HT-29 (cell line): Measurements from ENCODE around the gene PLD6. TPM values are rescaled to one million over a fixed set of nuclear protein-coding genes. Genes with fewer than 3 reads are reported as not detected.
"Not testable (repeated sequence)": the region's sequence is repeated elsewhere in the genome, so short reads cannot be mapped to it uniquely, and the experiment has no call there.

Source experiments
- DNase-seq: peaks from one replicate; pipeline ENCODE4 v3.0.0-alpha.2; 2015; ENCODE audit warnings: low spot score
- total RNA-seq: library from RNA; depleted of rRNA; stranded (reverse); fragments of >200 nt; shearing (Covaris generic); gene quantifications from 2 replicates; pipeline ENCODE4 v1.2.3, GENCODE V29; 2014

The PLD6 gene
- total RNA-seq, 1 experiment from 2014 or later: 3.5 TPM

DNA sequence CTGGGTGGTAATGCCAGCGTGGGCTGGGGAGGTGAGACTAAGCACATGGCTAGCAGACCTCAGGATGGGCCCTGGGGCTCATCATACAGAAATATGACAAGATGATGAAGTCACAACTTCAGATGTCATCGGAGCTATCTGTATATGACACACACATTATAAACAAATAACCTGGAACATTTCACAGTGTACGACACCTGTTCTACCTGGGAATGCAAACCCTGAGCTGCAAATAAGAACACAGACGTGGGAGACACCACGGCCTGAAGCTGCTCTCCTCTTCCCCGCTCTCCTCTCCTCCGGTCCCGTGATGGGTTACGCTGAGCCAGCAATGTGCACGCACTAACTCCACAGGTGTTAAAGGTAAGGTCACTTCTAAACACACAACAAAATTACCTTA is 4.9 kb downstream of the PLD6 start:
- DNase-seq: no peak

GRCh38 chr17:17200831-17201230 is 5.3 kb downstream of the PLD6 start:
- no peak for DNase-seq

DNA sequence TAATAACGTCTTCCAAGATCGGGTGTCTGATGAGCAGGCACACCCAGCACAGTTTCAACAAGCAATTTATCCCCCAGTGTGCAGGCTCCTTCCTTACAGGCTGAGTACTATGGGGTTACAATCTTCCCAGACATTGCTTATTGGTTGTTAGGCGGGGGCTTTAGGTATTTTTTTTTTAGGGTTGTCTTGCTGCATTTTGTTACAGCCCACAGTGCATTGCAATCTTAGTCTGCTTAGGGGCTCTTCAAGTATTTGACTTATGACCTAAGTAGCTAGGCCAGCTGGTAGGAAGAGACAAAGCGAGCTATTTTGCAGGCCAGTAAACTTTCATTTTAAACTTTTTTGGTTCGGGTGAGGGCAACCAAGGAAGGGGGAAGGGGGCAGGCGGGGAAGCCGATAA is 5.8 kb downstream of the PLD6 start:
- DNase-seq: no peak

DNA sequence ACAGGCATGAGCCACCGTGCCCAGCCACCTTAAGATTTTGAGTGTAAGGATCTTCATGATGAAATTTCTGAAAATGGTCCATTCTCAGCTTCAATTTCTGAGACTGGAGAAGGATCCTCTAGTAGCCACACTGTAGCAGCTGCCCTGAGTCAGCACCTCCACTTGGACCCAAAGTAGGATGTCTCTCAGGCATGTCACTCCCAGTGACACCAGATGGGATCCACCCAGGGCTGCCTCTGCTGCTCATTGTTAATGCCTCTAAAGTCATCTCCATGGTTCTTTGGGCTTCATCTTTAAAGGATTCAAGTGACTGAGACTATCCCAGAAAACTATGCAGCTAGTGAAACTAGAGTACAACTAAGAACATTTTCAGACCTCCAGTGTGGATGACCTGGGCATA is 7.9 kb downstream of the PLD6 start:
- DNase-seq: no peak

DNA sequence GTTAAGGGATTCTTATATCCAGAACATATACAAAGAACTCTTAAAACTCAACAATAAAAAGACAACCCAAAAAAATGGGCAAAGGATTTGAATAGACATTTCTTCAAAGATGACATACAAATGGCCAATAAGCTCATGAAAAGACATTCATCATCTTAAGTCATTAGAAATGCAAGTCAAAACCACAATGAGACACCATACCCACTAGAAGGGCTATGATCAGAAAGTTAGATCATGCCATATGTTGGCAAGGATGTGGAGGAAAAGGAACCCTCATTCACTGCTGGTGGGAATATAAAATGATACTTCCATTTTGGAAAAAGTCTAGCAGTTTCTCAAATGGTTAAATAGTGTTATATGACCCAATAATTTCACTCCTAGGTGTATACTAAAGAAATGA is 9.4 kb downstream of the PLD6 start:
- no peak for DNase-seq

- not testable (repeated sequence) for DNase-seq
Observed at GRCh38 chr17:17195466-17195865, 10.7 kb downstream of the PLD6 start.

DNA sequence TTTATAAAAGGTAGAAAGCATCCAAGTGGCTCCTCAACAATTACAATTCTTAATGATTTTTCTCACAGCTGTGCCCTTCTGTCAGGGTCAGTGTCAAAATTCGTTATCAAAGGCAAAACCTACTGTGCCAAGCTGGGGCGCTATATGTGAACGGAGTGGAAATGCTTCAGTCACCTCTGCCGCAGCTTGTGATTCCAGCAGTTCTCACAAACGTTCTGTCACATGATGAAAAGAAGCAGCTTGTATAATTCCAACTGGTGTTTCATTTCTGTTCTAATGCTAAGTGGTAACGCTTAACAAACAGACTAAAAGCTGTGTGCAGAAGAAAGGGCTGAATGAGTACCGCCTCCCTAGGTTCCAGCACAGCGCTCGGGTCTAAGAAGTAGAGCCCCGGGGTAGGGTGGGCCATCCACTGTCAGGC is 14.2 kb downstream of the PLD6 start:
- no peak for DNase-seq

GRCh38 chr17:17191346-17191792 is 14.8 kb downstream of the PLD6 start:
- DNase-seq: no peak

- no peak for DNase-seq
Observed at GRCh38 chr17:17190188-17190587, 15.9 kb downstream of the PLD6 start.

DNA sequence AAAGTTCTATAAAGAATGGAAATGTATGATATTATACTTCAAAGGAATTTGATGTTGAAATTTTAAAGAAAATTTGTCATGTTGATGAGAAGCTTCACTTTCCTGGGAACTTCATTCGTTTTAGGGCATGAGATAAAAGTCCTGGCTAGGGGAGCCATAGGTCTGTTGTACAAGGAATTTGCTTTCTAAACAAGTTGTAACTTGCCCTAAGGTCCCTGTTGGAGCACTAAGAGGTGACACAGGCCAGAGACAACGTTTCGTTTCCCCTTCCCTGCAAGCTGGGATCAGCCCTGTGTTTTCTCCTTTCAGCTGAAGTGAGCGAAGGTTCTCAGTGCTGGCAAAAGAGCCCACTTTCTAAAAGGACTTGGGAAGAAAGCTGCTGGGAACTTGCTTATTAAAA is 16.6 kb downstream of the PLD6 start:
- no peak for DNase-seq

GRCh38 chr17:17188586-17188985 is 17.5 kb downstream of the PLD6 start:
- DNase-seq: no peak

GRCh38 chr17:17186551-17187505 is 19.3 kb downstream of the PLD6 start:
- no peak for DNase-seq

GRCh38 chr17:17186051-17186450 is 20.1 kb downstream of the PLD6 start:
- peak; percentile 53 for DNase-seq

DNA sequence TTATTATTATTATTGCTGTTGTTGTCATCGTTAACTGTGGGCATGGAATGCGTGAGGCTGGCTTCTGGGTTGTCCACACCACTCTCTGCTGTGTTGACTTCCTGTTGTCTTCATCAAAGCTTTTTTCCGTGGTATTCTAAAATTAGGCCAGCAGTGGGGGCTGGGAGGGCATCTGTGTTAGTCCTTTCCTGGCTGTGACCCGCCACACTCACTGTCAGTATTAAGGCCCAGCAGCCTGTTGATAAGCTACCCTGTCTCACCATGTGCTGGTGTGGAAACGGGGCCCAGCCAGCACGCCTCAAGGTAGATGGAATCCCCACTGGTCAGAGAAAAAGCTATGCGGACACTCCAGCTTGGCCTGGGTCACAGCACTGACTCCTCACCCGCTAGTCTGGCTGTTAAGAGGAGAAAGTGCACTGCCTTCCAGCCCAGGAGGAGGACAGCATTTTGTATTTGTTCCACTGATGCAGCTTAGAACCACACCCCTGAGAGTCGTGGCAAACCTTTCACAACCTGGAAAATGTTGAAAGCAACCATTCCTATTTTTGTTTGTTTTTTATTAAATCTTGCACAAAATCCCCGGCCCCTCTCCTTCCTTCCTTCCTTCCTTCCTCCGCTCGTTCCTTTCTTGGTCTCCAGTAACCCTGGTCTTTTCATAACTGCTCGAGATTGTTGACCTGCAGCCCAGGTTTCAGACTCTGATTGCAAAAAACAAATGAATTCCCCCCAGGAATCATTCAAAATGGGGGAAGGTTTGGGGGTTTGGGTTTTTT is 21.0 kb downstream of the PLD6 start:
- not testable (repeated sequence) for DNase-seq

GRCh38 chr17:17183744-17184143 is 22.4 kb downstream of the PLD6 start:
- no peak for DNase-seq

DNA sequence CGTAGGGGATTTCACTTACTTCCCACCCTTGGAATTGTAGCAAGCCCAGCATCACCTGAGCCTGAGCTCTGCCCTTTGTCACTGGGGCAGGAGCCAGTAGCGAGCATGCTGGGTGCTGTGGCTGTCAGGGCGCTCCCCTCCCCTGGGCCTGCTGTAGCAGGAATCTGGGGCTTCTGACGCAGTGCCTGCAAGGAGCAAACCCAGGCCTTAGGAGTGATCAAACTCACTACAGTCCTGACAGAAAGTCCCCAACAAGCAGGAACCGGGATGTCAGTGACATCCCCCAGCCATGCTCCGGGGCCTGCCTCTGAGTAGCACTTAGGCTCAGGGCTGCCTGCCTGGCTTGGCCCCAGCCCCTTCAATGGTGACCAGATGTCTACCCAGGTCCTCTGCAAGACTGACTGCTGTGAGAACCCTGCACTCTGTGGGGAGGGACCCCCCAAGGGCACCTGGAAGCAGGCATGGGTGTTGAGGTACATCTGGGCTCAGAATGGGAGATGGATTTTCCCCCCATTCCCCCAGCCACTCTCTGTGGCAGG is 23.5 kb downstream of the PLD6 start:
- no peak for DNase-seq

DNA sequence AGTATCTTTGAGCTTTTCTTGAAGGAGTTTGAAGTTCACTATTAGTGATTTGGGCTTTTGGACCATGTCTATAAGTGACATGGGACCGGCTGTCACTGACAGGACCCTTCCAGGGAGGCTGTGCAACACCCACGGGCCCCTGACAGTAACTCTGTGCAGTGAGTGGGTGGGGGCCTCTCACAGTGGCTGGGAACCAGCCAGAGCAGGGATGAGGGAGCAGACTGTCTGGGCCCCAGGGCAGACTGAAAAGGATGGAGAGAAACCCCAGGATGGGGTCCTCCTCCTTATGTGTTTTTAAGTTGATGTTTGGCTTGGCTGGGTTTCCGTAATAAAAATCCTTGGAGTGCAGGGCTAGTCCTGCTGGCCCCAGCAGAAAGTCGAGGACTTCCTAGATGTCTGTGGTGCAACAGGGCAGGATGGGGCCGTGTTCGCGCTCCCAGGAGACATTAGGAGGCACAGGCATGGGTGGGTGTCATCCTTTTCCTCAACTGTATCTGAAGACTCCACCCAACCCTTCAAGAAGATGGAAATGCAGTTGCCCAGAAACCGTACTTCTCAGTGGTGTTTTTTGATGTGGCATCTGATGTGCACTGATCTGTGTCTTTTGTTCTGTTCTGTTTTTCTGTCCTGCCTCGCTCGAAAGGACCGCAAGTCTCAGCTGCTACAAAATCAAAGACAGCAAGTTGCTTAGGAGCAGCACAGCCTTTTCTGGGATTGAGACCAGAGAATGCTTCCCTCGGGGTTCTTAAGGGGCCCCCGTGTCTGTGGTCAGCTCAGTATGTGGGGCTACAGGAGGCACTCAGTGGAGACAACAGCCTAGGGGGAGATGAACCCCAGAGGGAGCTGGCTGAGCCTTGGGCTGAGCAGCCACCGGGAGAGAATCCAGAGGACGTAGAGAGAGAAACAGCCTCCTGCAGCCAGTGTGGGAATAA is 24.2 kb downstream of the PLD6 start:
- no peak for DNase-seq

DNA sequence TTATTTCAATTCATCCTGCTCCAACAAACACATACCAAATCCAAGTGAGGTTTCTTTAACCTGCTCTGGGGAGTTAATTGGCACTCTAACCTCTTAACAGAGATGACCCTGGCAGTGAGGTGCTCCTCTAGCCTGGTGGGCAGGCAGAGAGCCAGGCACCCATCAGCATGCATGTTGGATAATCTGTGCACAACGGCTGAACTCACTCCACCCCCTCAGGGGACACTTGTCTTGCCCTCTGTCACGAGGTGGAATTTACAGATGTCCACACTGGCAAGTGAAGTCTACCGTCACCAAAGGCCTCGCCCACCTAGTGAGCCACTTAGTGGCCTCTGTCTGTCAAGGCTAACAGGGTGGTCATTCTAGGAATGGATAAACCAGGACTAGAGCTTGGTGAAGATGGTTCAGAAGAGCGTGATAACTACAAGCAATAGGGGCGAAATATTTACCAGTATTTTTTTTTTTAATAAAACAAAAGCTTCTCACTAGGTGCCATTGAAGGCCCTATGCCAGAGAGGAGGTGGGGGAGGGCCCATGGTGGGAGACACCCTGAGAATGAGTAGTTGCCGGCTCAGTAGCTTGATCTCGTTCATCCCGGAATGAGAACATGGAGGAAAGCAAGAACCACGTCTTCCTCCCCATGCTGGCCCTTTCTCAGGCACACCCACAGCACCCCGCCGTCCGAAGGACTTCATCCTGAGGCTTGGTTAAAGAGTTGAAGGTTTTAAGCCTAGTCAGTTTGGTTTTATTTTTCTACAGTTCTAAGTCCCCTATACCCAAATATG is 25.2 kb downstream of the PLD6 start:
- no peak for DNase-seq

DNA sequence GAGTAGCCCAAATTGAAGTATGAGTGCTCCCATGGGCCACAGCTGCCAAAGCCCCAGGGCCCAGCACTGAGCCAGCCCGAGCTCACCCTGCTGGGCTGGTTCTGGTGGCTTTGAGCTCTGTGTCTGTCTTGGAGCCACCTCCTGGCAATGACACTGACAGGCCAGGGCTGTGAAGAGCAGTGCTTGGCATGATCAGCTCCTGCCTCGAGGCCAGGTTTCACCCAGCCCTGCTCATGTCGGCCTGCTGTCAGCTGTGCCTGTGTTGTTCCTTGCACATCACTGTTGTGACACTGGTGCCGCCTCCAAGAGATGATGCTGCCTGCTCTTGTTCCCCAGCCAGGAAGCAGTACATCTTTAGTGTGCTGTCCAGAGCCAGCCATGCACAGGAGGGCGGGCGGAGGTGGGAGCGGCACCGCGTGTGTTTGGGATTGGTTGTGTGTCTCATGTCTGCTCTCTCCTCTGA is 26.0 kb downstream of the PLD6 start:
- no peak for DNase-seq

DNA sequence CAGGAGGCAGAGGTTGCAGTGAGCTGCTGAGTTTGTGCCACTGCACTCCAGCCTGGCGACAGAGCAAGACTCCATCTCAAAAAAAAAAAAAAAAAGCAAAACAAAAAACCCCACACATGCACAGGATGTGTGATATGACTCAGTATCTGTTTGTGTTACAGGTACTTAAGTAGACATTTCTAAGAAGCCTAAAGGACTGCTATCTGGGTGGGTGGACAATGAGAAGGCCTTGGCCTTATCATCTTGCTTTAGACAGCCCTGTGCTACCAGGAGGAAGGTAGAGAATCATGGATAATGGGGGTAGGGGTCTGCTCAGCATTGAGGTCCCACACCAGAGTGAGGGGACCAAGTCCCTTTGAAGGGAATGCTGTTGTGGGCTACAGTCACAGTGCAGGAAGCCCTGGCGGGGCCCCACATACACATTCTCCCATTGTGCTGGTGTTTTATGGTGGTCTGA is 26.7 kb downstream of the PLD6 start:
- no peak for DNase-seq
